AG09309 (cell line): Measurements from ENCODE around the gene REG4.
"Not testable (repeated sequence)": the region's sequence is repeated elsewhere in the genome, so short reads cannot be mapped to it uniquely, and the experiment has no call there.

Experiments
- DNase-seq: peaks from one replicate; pipeline ENCODE4 v3.0.0-alpha.2; 2010; ENCODE audit warnings: low read depth
- H3K4me3 ChIP-seq: 2 replicates; pipeline ENCODE4 v1.5.1; 2011; ENCODE audit warnings: mild to moderate bottlenecking, low read depth, low read length, moderate library complexity; ENCODE audit not compliant: control insufficient read depth
- CTCF ChIP-seq: IDR thresholded peaks from 2 replicates; pipeline ENCODE4 v1.5.1; 2011; ENCODE audit warnings: mild to moderate bottlenecking, low read depth, low read length, inconsistent platforms; ENCODE audit not compliant: insufficient read depth, control insufficient read depth; ENCODE audit errors: missing control alignments

The REG4 gene

GRCh38 chr1:119840745-119841144 is 29.5 kb upstream of the REG4 start:
- no peak for DNase-seq
- no peak for TF ChIP-seq CTCF
- H3K4me3 ChIP-seq, result no peak overlapping the region

- no peak overlapping the region for H3K4me3 ChIP-seq
- no peak for DNase-seq
- TF ChIP-seq CTCF, result no peak
Measured at GRCh38 chr1:119838236-119838635, 27.0 kb upstream of the REG4 start.

GRCh38 chr1:119834990-119835389 is 23.7 kb upstream of the REG4 start:
- DNase-seq, result no peak
- TF ChIP-seq CTCF, result no peak
- H3K4me3 ChIP-seq, result no peak overlapping the region

- DNase-seq, result no peak
- no peak for TF ChIP-seq CTCF
- no peak overlapping the region for H3K4me3 ChIP-seq
Measured at GRCh38 chr1:119831027-119831426, 19.8 kb upstream of the REG4 start.

DNA sequence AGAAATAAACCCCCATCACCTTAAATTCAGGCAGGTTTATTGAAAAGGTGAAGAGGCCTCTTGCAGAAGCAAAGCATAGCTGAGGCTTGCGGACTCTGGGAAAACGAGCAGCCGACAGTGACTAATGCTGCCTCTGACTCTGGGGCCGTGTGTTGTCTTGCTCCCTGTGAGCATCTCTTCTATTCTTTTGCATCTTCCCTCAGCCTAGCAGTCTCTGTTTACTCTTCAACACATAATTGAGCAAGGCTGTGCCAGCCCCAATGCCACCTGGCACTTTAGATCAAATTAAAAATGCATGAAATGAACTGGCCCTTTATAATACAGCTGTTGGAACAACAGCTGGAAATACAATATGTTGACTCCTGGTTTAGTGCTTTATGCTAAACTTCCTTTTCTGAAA is 18.4 kb upstream of the REG4 start:
- no peak overlapping the region for H3K4me3 ChIP-seq
- no peak for DNase-seq
- TF ChIP-seq CTCF, result no peak

GRCh38 chr1:119829006-119829405 is 17.7 kb upstream of the REG4 start:
- DNase-seq, H3K4me3 ChIP-seq: not testable (repeated sequence)

- no peak for DNase-seq
- no peak for TF ChIP-seq CTCF
- H3K4me3 ChIP-seq, result no peak overlapping the region
Measured at GRCh38 chr1:119828266-119828665, 17.0 kb upstream of the REG4 start.
